GM18517 (cell line): ENCODE results near the gene FEM1B.
A peak's percentile ranks its signal among the peaks of the same experiment; 100 is the strongest.
"Not testable (repeated sequence)": the region's sequence is repeated elsewhere in the genome, so short reads cannot be mapped to it uniquely, and the experiment has no call there.

Source experiments
- ATAC-seq: cut with Tn5 transposase; IDR thresholded peaks from one replicate; pipeline ENCODE4 v1.9.1; 2021; ENCODE audit warnings: mild to moderate bottlenecking, moderate library complexity; ENCODE audit not compliant: unreplicated experiment

The FEM1B gene

GRCh38 chr15:68277603-68278344, at the start of gene FEM1B:
Gene FEM1B, plus strand, starts transcription at chr15:68277745. Its CDS starts 673 bp downstream, at chr15:68278418.
- ATAC-seq = peak; percentile 70

GRCh38 chr15:68228143-68228970, 49.2 kb upstream of the FEM1B start:
- ATAC-seq = no peak

DNA sequence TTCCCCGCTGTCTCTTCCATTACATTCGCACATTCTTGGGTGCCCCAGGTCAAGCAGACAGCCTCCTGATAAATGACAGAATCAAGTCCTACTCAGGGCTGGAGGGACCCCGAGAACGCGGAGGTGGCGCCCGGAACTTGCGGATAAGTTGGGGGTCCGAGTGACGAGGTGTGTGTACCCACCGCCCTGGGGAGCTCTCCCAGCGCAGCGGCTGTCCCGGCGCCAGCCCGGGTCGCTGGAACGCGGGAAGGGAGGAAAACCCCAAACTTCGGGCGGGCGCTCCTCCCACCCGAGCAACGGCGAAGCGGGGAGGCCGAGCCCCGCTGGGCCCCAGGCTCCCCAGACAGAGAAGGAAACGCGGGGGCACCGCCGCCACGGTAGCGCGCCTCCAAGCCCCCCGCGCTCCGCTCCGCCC, 48.6 kb upstream of the FEM1B start:
- peak; percentile 10 for ATAC-seq

DNA sequence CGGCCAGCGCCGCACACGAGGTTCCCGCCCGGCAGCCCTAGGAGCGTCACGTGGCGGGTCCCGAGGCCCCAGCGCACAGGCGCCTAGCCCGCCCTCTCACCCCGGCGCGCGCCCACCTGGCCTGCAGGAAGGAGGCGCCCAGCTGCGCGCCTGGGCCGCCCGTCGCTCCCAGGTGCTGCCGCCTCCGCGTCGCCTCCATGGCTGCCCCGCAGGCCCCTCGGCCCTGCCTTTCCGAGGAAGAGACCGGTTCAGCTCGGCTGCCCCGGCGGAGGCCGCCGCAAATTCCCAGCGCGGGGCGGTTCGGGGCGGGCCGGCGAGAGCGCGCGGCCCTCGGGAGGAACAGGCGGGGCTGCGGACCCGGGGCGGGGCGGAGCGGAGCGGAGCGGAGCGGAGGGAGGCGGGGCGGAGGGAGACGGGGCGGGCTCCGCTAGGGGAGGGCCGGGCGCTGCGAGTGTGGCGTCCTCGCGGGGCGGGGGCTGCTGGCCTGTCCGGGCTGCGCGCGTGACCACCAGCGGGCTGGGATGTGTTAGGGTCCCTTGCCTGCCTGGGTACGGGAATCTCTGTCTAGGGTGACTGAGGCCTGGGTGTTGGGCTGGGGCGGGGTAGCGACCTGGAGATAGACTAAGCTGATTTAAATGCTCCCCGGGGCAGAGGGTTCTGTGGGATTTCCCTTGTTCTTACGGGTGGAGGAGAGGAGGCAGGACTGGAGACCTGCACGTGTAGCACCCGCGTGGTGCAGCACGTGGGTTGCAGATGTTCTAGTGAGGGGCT, 48.0 kb upstream of the FEM1B start, which contains the start of gene CLN6:
TSS of gene CLN6 (minus strand) at position 343 of the 771 bp plus-strand sequence. CDS start at position 199, 144 bp downstream.
- peak; percentile 62 for ATAC-seq

DNA sequence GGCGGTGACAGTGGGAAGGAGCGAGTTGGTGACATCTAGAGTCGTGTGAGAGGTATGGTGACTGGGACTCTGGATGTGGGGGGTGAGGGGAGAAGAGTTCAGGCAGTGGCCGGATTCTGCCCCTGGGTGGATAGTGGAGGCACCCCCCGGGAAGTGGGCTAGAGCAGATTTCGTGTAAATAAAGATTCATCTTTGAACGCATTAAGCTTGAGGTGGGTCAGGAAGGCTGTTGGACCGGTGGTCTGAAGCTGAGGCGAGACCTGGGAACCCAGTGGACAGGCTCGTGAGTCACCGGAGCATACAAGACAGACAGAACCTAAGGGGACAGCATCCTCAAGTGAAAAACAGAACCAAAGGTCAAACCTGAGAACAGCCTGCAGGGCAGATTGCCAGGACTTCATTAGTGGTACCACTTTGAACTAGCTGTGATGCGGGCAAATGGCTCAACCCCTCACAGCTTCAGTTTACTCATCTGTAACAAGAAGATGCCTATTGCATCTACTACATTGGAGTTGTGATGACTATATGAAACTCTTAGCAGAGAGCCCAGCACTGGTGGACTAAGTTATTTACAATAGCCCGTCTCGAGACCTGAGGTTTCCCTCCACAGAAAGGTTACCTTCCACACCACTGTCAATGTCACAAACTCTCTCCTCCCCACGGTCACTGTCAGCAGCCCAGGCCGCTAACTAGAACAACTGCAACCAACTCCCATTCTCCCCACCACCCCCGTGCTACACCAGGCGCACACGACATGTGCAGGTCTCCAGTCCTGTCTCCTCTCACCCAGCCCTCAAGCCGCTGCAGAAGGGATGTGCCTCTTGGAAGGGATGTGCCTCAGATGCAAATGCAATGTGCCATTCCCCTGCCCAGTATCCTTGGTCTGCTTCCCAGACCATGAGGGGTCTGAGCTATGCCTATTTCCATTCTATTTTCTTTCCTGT, 47.1 kb upstream of the FEM1B start:
- ATAC-seq = no peak

DNA sequence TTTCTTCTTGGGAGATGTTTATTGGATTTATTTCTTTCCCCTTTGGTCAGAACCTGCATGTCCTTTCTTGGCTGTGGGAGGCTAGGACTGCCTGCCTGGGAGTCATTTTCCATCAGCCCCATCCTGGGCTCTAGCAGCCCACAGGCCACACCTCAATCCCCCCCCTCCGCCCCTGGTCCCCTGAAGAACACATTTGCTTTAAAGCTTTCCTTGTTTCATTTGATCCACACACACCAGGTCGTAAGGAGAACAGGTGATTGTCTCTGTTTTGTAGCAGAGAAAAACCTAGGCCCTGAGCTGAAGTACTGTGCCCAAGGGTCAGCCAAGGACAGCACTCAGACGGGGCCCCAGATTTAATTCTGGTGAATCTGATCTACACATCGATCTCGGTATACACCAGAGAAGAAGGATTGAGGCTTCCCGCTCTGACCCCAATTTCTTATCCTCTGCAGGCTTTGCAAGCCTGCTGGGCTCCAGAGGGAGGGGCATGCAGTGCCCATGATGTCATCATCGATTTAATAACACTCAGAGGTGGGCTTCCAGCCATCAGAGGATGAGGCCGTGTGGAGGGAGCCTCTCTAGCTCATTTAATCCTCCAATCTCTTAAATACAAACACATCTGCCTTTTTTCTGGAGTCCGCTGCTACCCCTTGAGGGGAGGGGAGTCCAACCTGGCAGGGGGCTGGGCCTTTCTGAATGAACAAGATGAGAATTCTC, 46.3 kb upstream of the FEM1B start:
- no peak for ATAC-seq

DNA sequence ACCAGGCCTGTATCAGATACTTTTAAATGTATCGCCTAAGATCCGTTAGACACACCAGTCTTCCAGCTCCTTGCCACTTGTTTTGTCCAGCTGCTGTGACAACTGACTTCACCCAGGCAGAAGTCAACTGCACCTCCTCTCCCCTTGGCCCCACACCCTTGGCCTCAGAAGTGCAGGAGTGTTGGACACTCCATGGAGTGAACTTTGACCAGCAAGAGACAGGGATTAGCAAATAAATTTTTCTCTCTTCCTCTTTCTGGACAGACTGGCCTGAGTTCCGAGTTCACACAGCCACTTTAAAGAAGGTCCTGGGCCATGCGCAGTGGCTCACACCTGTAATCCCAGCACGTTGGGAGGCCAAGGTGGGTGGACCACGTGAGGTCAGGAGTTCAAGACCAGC, 45.1 kb upstream of the FEM1B start:
- ATAC-seq = no peak

DNA sequence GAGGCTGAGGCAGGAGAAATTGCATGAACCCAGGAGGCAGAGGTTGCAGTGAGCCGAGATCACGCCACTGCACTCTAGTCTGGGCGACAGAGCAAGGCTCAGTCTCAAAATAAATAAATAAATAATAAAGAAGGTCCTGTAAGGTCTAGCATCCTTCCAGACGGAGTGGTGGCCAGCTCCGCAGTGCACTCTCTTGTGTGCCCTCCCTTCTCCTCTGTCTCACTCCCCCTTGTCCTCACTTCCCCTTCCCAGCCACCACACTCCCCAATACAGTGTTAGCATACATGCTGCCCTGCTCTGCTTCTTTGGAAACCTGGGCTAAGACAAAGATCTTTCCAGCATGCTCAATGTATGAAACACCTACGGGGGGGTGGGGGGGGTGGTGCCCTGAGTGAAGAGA, 44.6 kb upstream of the FEM1B start:
- no peak for ATAC-seq

- ATAC-seq = no peak
These were observed 43.5 kb upstream of the FEM1B start for GRCh38 chr15:68234060-68234459.

- ATAC-seq = not testable (repeated sequence)
These were observed 43.0 kb upstream of the FEM1B start for GRCh38 chr15:68234520-68234919.

DNA sequence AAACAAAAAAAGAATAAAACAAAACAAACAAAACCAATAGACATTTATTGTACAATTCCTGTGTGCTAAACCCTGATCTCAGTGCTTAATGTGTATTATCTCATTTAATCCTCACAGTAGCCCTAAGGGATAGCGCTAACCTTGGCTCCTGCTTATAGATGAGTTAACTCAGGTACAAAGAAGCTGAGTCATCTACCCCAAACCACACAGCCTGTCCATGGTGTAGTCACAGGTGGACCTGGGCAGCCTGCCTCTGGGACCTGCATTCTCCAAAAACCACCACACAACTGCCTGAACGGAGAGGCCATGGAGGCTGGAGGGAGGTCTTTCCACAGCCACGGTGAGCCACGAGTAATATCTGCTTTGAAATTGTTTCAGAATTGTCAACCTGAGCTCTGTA, 42.5 kb upstream of the FEM1B start:
- ATAC-seq = no peak

DNA sequence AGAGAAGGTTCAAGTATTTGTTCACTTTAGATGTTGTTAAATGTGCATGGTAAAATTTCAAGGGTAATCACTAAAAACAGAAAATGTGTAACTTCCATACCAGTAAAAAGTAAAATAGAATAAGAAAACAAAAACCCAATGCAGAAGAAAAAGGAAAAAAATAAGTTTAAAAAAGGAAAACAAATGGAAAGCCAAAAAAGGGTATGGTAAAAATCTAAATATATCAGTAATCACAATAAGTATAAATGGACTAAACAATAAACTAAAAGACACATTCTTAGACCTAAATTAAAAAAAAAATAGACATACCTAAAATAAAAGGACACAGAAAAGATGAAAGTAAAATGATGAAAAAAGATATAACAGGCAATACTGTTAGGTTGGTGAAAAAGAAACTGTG, 38.5 kb upstream of the FEM1B start:
- no peak for ATAC-seq

DNA sequence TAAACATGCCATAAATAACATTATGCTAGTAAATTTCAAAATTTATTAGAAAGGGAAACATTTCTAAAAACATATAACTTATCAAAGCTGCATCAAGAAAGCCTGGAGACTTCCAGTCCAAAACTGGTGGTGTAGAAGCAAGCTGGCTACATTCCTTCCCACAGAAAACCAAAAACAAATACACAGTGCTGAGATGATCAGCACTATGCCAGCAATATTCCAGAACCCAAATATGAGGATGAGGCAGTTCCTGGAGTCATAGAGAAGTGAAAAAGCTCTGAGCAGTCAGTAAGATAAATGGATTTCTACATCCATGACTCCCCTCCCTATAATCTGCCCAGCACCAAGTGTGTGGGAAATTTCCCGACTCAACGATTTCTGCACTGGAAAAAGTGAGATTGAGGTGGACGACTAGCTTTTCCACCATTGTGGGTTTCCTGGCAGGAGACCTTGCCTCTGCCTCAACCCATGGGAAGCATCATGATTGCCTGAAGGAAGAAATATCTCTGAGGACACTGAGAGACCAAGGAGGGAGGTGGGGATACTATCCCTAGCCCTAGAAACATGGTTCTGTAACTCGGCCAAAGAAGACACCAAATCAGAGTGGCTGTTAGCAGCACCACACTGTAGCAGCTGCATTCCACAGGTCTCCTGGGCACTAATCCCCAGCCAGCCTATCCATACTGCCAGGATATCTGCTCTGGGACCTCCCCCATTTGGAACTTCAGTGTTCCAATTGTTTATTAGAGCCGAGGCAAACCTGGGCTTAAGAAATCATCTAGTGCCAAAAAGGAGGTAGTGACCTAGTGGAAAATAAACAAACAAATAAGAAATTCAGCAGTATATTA, 36.2 kb upstream of the FEM1B start:
- no peak for ATAC-seq

- no peak for ATAC-seq
These were observed 33.3 kb upstream of the FEM1B start for GRCh38 chr15:68244235-68244634.

DNA sequence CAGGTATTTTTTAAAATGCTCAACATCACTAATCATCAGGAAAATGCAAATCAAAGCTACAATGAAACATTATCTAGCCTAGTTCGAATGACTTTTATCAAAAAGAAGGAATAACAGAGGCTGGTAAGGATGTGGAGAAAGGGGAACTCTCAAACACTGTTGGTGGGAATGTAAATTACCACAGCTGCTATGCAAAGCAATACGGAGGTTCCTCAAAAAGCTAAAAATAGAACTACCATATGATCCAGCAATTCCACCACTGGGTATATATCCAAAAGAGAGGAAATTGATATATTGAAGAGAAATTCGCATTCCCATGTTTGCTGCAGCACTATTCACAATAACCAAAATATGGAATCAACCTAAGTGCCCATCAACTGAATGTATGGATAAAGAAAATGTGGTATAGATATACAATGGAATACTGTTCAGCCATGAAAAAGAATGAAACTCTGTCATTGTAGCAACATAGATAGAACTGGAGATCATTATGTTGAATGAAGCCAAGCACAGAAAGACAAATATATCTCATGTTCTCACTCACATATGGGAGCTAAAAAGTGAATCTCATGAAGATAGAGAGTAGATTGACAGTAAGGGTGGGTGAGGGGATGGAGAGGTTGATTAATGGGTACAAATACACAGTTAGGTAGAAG, 28.4 kb upstream of the FEM1B start:
- ATAC-seq = no peak

GRCh38 chr15:68252925-68253534, 24.5 kb upstream of the FEM1B start:
- ATAC-seq = no peak

DNA sequence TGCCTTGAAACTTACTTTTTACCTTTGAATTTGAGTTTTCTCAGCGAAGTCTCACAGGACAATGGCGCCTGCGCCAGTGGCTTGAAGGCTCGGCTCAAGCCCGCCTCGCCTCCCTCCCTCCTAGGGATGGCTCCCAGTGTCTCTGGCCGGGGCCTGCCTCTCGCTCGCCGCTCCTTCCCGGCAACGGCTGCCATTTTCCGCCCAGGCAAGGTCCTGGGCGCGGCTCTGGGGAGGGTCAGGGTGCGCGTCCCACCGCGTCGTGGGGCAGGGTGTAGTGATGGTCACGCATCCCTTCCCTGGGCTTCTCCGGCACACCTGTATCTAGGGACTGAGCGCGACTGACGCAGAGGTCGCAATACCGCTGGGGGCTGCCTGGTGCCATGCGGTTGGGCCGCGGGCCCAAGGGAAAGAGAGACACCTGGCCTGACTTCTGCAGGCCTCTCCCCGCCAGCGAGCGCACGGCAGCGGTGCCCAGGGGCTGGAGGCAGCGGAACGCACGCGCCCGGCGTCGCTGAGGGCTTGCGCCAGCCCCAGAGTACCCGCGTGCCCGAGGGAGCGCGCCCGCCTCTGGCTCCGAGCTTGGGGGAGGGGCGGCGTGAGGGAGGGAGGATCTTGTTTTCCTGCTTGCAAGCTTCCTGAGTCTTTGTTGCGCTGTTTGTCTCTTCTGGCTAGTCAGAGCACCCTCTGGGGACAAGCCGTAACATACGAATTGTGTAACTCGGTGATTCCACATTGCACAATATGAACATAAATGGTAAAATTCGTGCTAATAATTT, 20.7 kb upstream of the FEM1B start:
- no peak for ATAC-seq
